Hepatocyte (in vitro differentiated cells): ENCODE results near the gene ENO4. TPM values are rescaled to one million over a fixed set of nuclear protein-coding genes. Genes with fewer than 3 reads are reported as not detected.

Experiments used
- DNase-seq: peaks from one replicate; pipeline ENCODE4 v3.0.0-alpha.2; 2016; ENCODE audit warnings: low spot score
- H2AFZ ChIP-seq: fragments of 200-600 bp; sonication (generic); 2 replicates; pipeline ENCODE4 v1.6.0; 2016; ENCODE audit warnings: antibody characterized with exemption, mild to moderate bottlenecking
- H3K27ac ChIP-seq: fragments of 200-600 bp; sonication (generic); 2 replicates; pipeline ENCODE4 v1.5.1; 2016; ENCODE audit warnings: mild to moderate bottlenecking
- H3K27me3 ChIP-seq: fragments of 200-600 bp; sonication (generic); 2 replicates; pipeline ENCODE4 v1.6.1; 2016
- H3K36me3 ChIP-seq: fragments of 200-600 bp; sonication (generic); replicated peaks from 2 replicates; pipeline ENCODE4 v1.5.1; 2016; ENCODE audit warnings: low read depth; ENCODE audit not compliant: insufficient read depth
- H3K4me1 ChIP-seq: fragments of 200-600 bp; sonication (generic); 2 replicates; pipeline ENCODE4 v1.5.1; 2016; ENCODE audit warnings: mild to moderate bottlenecking, moderate library complexity; ENCODE audit not compliant: insufficient read depth
- H3K4me2 ChIP-seq: fragments of 200-600 bp; sonication (generic); 2 replicates; pipeline ENCODE4 v1.6.0; 2016
- H3K4me3 ChIP-seq: fragments of 200-600 bp; sonication (generic); 2 replicates; pipeline ENCODE4 v1.5.1; 2016; ENCODE audit warnings: mild to moderate bottlenecking
- H3K79me2 ChIP-seq: fragments of 200-600 bp; sonication (generic); 2 replicates; pipeline ENCODE4 v1.6.0; 2017; ENCODE audit warnings: mild to moderate bottlenecking
- H3K9me2 ChIP-seq: fragments of 200-600 bp; sonication (generic); replicated peaks from 2 replicates; pipeline ENCODE4 v1.6.0; 2017; ENCODE audit warnings: mild to moderate bottlenecking; ENCODE audit not compliant: insufficient read depth
- H3K9me3 ChIP-seq: fragments of 200-600 bp; sonication (generic); 2 replicates; pipeline ENCODE4 v1.5.1; 2016; ENCODE audit warnings: low read depth, mild to moderate bottlenecking
- H4K20me1 ChIP-seq: fragments of 200-600 bp; sonication (generic); 2 replicates; pipeline ENCODE4 v1.6.0; 2016; ENCODE audit warnings: mild to moderate bottlenecking; ENCODE audit not compliant: insufficient read depth, poor library complexity, severe bottlenecking
- EZH2 ChIP-seq: fragments of 200-600 bp; sonication (generic); IDR thresholded peaks from 2 replicates; pipeline ENCODE4 v1.6.1; 2016; ENCODE audit warnings: antibody characterized with exemption, mild to moderate bottlenecking, borderline replicate concordance
- EZH2phosphoT487 ChIP-seq: fragments of 200-600 bp; sonication (generic); IDR thresholded peaks from one replicate; pipeline ENCODE4 v1.6.1; 2018; ENCODE audit warnings: antibody characterized with exemption, mild to moderate bottlenecking, low read depth, moderate library complexity; ENCODE audit not compliant: unreplicated experiment, severe bottlenecking
- WGBS: methylation state at CpG from one replicate; pipeline ENCODE4 v1.1.6; 2016; ENCODE audit warnings: low lambda C conversion rate; ENCODE audit errors: missing lambda C conversion rate; 5-methylcytosine and 5-hydroxymethylcytosine counted together
- polyA plus RNA-seq: library from polyadenylated mRNA; unstranded; fragments of >200 nt; fragmentation: Nextera tagmentation; extraction: Ambion mirVana; gene quantifications from 2 replicates; pipeline ENCODE4 v1.2.1, GENCODE V29; 2016
- total RNA-seq: library from RNA; depleted of rRNA; stranded (reverse); fragments of >200 nt; gene quantifications from 2 replicates; pipeline ENCODE4 v1.2.3, GENCODE V29; 2014
- TF ChIP-seq, protein P1 (sequence below): fragments of 200-600 bp; sonication (generic); IDR thresholded peaks from 2 replicates; pipeline ENCODE4 v1.5.1; 2016; ENCODE audit warnings: antibody characterized with exemption, mild to moderate bottlenecking; ENCODE audit not compliant: poor library complexity

ENO4 gene
- total and polyA plus RNA-seq, 2 experiments from 2014 or later, result 0.24 to 0.43 TPM

DNA sequence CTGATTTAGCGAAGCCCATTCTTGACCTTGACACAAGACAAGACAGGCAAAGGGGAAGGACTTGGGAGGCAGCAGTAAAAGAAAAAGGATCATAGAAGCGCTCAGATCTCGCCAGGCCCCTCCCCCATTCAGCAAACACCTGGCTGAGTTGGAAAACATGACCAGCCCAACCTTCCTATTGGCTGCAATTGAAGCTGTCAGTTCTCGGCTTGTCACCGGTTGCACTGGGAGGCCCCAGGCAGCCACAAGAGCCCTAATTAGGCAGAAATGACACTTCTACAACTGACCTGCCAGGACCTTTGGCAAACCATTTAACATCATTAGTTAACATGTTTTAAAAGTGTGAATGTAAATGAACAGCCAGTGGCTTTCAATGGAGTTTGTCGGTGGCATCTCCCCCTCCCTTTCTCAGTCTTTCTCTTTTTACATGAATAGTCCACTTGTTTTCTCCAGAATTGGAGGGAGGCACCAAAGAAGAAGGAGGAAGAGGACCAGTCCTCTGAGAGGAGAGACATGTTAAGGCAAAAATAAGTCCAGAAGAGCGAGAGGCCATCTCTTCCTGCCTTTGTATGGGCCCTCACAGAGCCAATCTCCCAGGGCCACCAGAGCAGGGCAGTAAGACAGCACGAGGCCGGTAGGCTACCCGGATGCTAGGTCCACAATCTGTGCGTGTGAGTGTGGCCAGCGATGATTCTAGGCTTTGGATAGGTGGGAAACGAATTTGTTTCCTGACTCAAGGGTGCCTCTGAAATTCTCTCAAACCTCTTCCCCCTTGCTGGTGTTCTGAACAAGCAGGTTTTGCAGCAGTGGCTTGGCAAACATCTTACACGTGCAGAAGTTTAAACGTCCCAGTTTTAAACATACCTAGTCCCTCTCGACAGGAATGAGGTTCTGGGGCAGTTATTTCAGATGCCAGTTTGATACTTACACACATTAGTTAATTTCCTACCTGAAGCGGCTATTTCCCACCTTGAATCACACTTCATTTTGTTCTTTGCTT, 15.0 kb upstream of the ENO4 start:
- Histone ChIP-seq H3K27ac (no peak overlapping the region), H3K4me3 (no peak overlapping the region), H4K20me1 (no peaks in the 10 kb centered on the region), H3K4me2 (peak overlapping the region; percentile 34), H3K27me3 (no peaks in the 10 kb centered on the region), H3K9me2 (no peaks in the 10 kb centered on the region), H3K36me3 (no peaks in the 10 kb centered on the region), H3K79me2 (no peaks in the 10 kb centered on the region), H2AFZ (no peak overlapping the region), H3K9me3 (no peaks in the 10 kb centered on the region), H3K4me1 (peaks cover 11% of the 10 kb centered on the region)
- 54% methylated on average over 17 of the region's 17 CpGs for WGBS
- DNase-seq, result peak; percentile 58
- TF ChIP-seq EZH2 (no peak), EZH2phosphoT487 (no peak)
- TF ChIP-seq, protein P1, sequence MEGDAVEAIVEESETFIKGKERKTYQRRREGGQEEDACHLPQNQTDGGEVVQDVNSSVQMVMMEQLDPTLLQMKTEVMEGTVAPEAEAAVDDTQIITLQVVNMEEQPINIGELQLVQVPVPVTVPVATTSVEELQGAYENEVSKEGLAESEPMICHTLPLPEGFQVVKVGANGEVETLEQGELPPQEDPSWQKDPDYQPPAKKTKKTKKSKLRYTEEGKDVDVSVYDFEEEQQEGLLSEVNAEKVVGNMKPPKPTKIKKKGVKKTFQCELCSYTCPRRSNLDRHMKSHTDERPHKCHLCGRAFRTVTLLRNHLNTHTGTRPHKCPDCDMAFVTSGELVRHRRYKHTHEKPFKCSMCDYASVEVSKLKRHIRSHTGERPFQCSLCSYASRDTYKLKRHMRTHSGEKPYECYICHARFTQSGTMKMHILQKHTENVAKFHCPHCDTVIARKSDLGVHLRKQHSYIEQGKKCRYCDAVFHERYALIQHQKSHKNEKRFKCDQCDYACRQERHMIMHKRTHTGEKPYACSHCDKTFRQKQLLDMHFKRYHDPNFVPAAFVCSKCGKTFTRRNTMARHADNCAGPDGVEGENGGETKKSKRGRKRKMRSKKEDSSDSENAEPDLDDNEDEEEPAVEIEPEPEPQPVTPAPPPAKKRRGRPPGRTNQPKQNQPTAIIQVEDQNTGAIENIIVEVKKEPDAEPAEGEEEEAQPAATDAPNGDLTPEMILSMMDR, result no peak

DNA sequence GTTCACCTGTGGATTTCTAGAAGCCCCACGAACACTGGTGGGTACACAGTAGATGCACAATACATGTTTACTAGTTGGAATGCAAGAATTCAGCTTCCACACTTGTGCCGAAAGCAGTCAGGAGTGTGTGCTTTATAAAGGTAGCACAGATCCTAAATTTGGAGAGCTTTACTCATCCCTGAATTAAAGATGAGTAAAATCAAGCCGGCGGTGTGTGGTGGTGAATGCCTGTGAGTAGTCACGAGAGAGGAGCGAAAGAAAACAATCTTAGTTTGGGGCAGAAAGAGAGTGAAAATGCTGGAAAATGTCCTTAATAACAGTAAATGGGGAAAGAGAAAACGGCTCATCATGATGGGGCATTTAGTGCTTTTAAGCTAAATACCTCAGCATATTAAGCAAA, 13.6 kb upstream of the ENO4 start:
- no peak for DNase-seq
- Histone ChIP-seq H3K4me3 (no peak overlapping the region), H3K27ac (no peak overlapping the region), H3K79me2 (no peaks in the 10 kb centered on the region), H4K20me1 (no peaks in the 10 kb centered on the region), H3K27me3 (no peaks in the 10 kb centered on the region), H3K36me3 (no peaks in the 10 kb centered on the region), H3K4me2 (no peak overlapping the region), H3K4me1 (peaks cover 11% of the 10 kb centered on the region), H2AFZ (no peak overlapping the region), H3K9me3 (no peaks in the 10 kb centered on the region), H3K9me2 (no peaks in the 10 kb centered on the region)
- WGBS, result 71% methylated on average over 7 of the region's 7 CpGs
- TF ChIP-seq EZH2, result no peak
- TF ChIP-seq, protein P1, result no peak
- TF ChIP-seq EZH2phosphoT487, result no peak

DNA sequence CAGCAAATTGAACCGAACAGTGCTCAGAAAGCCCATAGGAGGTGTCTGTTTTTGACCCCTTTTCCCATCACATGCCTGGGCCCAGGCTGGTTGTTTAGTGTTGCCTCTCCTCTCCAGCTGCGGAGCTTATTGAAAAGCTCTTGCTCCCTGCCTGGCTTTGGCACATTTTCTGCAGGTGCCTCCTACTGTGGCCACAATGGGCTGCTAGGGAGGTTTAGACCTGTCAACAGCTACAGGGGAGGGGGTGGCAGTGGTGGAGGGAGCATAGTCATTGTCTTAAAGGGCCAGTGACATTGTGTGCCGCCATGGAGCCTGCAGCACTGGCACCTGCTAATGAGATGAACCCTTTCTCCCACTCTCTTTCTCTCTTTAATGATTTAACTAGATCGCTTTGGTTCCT, 13.2 kb upstream of the ENO4 start:
- WGBS, result 35% methylated on average over 4 of the region's 4 CpGs
- H3K4me3 ChIP-seq, result no peak overlapping the region
- no peaks in the 10 kb centered on the region for H4K20me1 ChIP-seq
- TF ChIP-seq, protein P1, result no peak
- no peak for TF ChIP-seq EZH2
- TF ChIP-seq EZH2phosphoT487, result no peak
- no peak overlapping the region for H3K27ac ChIP-seq
- no peaks in the 10 kb centered on the region for H3K9me2 ChIP-seq
- no peaks in the 10 kb centered on the region for H3K36me3 ChIP-seq
- no peak overlapping the region for H2AFZ ChIP-seq
- H3K9me3 ChIP-seq, result no peaks in the 10 kb centered on the region
- no peak for DNase-seq
- H3K4me2 ChIP-seq, result no peak overlapping the region
- no peaks in the 10 kb centered on the region for H3K27me3 ChIP-seq
- H3K4me1 ChIP-seq, result peaks cover 11% of the 10 kb centered on the region
- no peaks in the 10 kb centered on the region for H3K79me2 ChIP-seq
